ENCODE measurements around the gene DMPK. TPM values are rescaled to one million over a fixed set of nuclear protein-coding genes. Genes with fewer than 3 reads are reported as not detected.
A peak's percentile ranks its signal among the peaks of the same experiment; 100 is the strongest.
"Not testable (repeated sequence)": the region's sequence is repeated elsewhere in the genome, so short reads cannot be mapped to it uniquely, and the experiment has no call there.

DMPK gene
- total RNA-seq, 6 donors from 2014 or later = 24.2 to 192 (median 43.8) TPM

GRCh38 chr19:45800070-45800553, 17.8 kb upstream of the DMPK start:
- Histone ChIP-seq H3K4me1 (peaks cover 0 to 11% (median 8%) of the 10 kb centered on the region in 4 donors), H3K4me3 (no peak overlapping the region), H3K27ac (no peak overlapping the region), H3K27me3 (no peaks in the 10 kb centered on the region), H3K36me3 (no peaks in the 10 kb centered on the region), H3K9me3 (no peaks in the 10 kb centered on the region)
- WGBS, 2 donors = 81 to 83% methylated on average over 8 of the region's 8 CpGs
- TF ChIP-seq CTCF (IDR thresholded peaks at IDR 0.05) (no peak), EP300 (IDR thresholded peaks at IDR 0.05) (no peak), POLR2AphosphoS5 (IDR thresholded peaks at IDR 0.05) (no peak), POLR2A (IDR thresholded peaks at IDR 0.05) (no peak)
- DNase-seq (no peak), ATAC-seq (ENCODE audit: low FRiP score in 2 of 2) (no peak)

GRCh38 chr19:45799541-45799940, 17.3 kb upstream of the DMPK start:
- not testable (repeated sequence) for H3K27me3 ChIP-seq; H3K9me3 ChIP-seq; ATAC-seq (ENCODE audit: low FRiP score in 2 of 2); DNase-seq; H3K27ac ChIP-seq; H3K36me3 ChIP-seq; H3K4me3 ChIP-seq
- 69 to 81% methylated on average over 5 of the region's 5 CpGs for WGBS, 2 donors
- peaks cover 0 to 11% (median 8%) of the 10 kb centered on the region in 4 donors for H3K4me1 ChIP-seq

GRCh38 chr19:45798995-45799517, 16.8 kb upstream of the DMPK start:
- Histone ChIP-seq H3K36me3 (no peaks in the 10 kb centered on the region), H3K4me3 (no peak overlapping the region), H3K4me1 (peaks cover 0 to 11% (median 8%) of the 10 kb centered on the region in 4 donors), H3K9me3 (no peaks in the 10 kb centered on the region), H3K27me3 (no peaks in the 10 kb centered on the region), H3K27ac (no peak overlapping the region)
- ATAC-seq (ENCODE audit: low FRiP score in 2 of 2) (peak; percentile 87 to 92), DNase-seq (peak; percentile 47 to 79)
- WGBS, 2 donors = 9% methylated on average over 8 to 10 of the region's 10 CpGs
- no peak for TF ChIP-seq EP300 (IDR thresholded peaks at IDR 0.05)
- peak; percentile 82 to 90 (median 87) for TF ChIP-seq CTCF (IDR thresholded peaks at IDR 0.05)

GRCh38 chr19:45794627-45795026, 12.3 kb upstream of the DMPK start:
- Histone ChIP-seq H3K9me3 (no peaks in the 10 kb centered on the region), H3K4me1 (peaks cover 20 to 42% (median 29%) of the 10 kb centered on the region in 4 donors), H3K36me3 (peaks cover 0 to 14% (median 4%) of the 10 kb centered on the region in 4 donors), H3K4me3 (no peak overlapping the region), H3K27me3 (no peaks in the 10 kb centered on the region), H3K27ac (no peak overlapping the region)
- WGBS, 2 donors = 65 to 80% methylated on average over 2 of the region's 2 CpGs
- DNase-seq (no peak), ATAC-seq (ENCODE audit: low FRiP score in 2 of 2) (no peak)
- TF ChIP-seq POLR2A (IDR thresholded peaks at IDR 0.05) (no peak), EP300 (IDR thresholded peaks at IDR 0.05) (no peak)

- TF ChIP-seq CTCF (IDR thresholded peaks at IDR 0.05) = no peak
- no peak for TF ChIP-seq EP300 (IDR thresholded peaks at IDR 0.05)
- TF ChIP-seq POLR2A (IDR thresholded peaks at IDR 0.05) = no peak
- no peak for TF ChIP-seq POLR2AphosphoS5 (IDR thresholded peaks at IDR 0.05)
- H3K9me3 ChIP-seq = no peaks in the 10 kb centered on the region
- DNase-seq (no peak), ATAC-seq (ENCODE audit: low FRiP score in 2 of 2) (no peak)
- peaks cover 20 to 34% (median 23%) of the 10 kb centered on the region in 4 donors for H3K4me1 ChIP-seq
- no peaks in the 10 kb centered on the region for H3K27me3 ChIP-seq
- H3K36me3 ChIP-seq = peaks cover 2 to 21% (median 11%) of the 10 kb centered on the region in 4 donors
- 53 to 57% methylated on average over 6 of the region's 6 CpGs for WGBS, 2 donors
- no peak overlapping the region for H3K4me3 ChIP-seq
- no peak overlapping the region for H3K27ac ChIP-seq
Observed at GRCh38 chr19:45793876-45794275, 11.6 kb upstream of the DMPK start.

- DNase-seq (no peak), ATAC-seq (ENCODE audit: low FRiP score in 2 of 2) (no peak)
- H3K36me3 ChIP-seq = peaks cover 8 to 28% (median 16%) of the 10 kb centered on the region in 4 donors
- no peaks in the 10 kb centered on the region for H3K27me3 ChIP-seq
- H3K9me3 ChIP-seq = no peaks in the 10 kb centered on the region
- H3K4me3 ChIP-seq = peak overlapping the region in 3 of 4 donors; percentile 81 to 99 (median 88)
- TF ChIP-seq POLR2AphosphoS5 (IDR thresholded peaks at IDR 0.05) (no peak), CTCF (IDR thresholded peaks at IDR 0.05) (no peak), POLR2A (IDR thresholded peaks at IDR 0.05) (no peak)
- H3K4me1 ChIP-seq = peaks cover 18 to 32% (median 22%) of the 10 kb centered on the region in 4 donors
- WGBS, 2 donors = 43% methylated on average over 3 of the region's 3 CpGs
- H3K27ac ChIP-seq = peak overlapping the region in 1 of 4 donors; percentile 20
Observed at GRCh38 chr19:45793178-45793564, 10.9 kb upstream of the DMPK start.
